ENCODE measurements around the gene SCGB1A1. TPM values are rescaled to one million over a fixed set of nuclear protein-coding genes. Genes with fewer than 3 reads are reported as not detected.

Gene SCGB1A1
- total and polyA plus RNA-seq, 2 of the 13 experiments (the other 11 are each of a cell fraction or from before 2014, with no cell fraction given) = not detected

DNA sequence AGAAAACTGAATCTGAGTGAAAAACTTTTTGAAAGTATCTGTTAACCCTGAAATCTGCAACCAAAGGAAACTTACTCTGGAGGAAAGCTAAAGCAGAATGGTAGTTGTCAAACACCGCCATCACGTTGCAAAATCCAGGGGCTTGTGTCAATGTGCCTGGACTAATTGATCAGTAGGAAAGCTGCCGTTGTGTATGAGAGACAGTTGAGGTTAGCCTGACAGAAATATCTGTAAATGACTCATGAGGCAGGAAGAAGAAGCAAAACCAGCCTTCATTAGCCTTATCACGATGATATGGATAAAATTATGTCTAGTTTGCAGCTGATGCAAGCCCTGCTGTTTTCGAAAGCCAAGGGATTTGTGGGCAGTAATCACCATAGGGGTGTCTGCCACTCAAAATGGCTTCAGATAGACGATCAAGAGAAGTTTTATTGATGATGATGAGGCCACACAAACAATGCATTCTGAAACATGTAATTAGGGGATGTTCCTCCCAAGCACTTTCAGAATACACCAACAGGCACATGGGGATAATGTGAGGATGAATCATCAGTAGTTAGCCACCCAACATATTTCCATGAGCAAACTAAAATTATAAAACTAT, 8.9 kb downstream of the SCGB1A1 start:
- H3K4me1 ChIP-seq (ENCODE audit: insufficient read depth, low read length) = peaks cover 81% of the 10 kb centered on the region
- H3K79me2 ChIP-seq (ENCODE audit: insufficient read depth, low read length) = no peaks in the 10 kb centered on the region
- peak; percentile 27; the same call in 1 of the 2 replicates for TF ChIP-seq SAP130 (CRISPR knock-in tag; IDR thresholded peaks at IDR 0.05; ENCODE audit: low read depth)
- TF ChIP-seq ZNF17 (CRISPR knock-in tag; IDR thresholded peaks at IDR 0.05) = no peak
- peak; percentile 63 for TF ChIP-seq CEBPB (IDR thresholded peaks at IDR 0.05; ENCODE audit: borderline replicate concordance, low read depth, low read length)
- no peak for TF ChIP-seq KAT2B (IDR thresholded peaks at IDR 0.05; ENCODE audit: borderline replicate concordance, low read depth, low read length)
- TF ChIP-seq CEBPG (CRISPR knock-in tag; IDR thresholded peaks at IDR 0.05) = peak; percentile 11; the same call in 1 of the 2 replicates
- TF ChIP-seq ZNF292 (CRISPR knock-in tag; IDR thresholded peaks at IDR 0.05; ENCODE audit: borderline replicate concordance, low read depth) = peak; percentile 40; the same call in 1 of the 2 replicates
- peak; percentile 34; the same call in 1 of the 2 replicates for TF ChIP-seq PAXIP1 (CRISPR knock-in tag; conservative IDR thresholded peaks at IDR 0.05)
- TF ChIP-seq FOSL2 (CRISPR knock-in tag; IDR thresholded peaks at IDR 0.05) = peak; percentile 26; the same call in 1 of the 2 replicates
- peak; percentile 44; the same call in 1 of the 2 replicates for TF ChIP-seq GATAD2A (CRISPR knock-in tag; IDR thresholded peaks at IDR 0.05)
- H3K4me2 ChIP-seq (ENCODE audit: low read depth, low read length) = 0 out of 2 replicates have a peak overlapping the region, but pooled peaks have one; percentile 16
- H3K9ac ChIP-seq (ENCODE audit: insufficient read depth, low read depth, low read length) = peak overlapping the region; percentile 5; the same call in 1 of the 2 replicates
- no peaks in the 10 kb centered on the region for H3K27me3 ChIP-seq (ENCODE audit: control insufficient read depth in 1 of 2, insufficient read depth in 2 of 2, low read length in 2 of 2)
- POLR2A ChIA-PET = interaction anchor here (1.3 to 1.4 kb wide), 2 partner anchors 119 to 164 kb away, joined by 3 to 4 read pairs; partner anchors contain the start of genes AHNAK and TUT1
- no peak overlapping the region for H2AFZ ChIP-seq (ENCODE audit: low read length)
- DNase-seq (ENCODE audit: low spot score) = no peak
- CTCF ChIA-PET (ENCODE audit: low intra/inter-chr PET ratio, low total read pairs) = no interaction called here
- no peaks in the 10 kb centered on the region for H3K9me3 ChIP-seq (ENCODE audit: low read length)
- intact Hi-C loops (cut with micrococcal nuclease; ENCODE audit: unreplicated experiment) = no loop called here
- H3K4me3 ChIP-seq (replicated peaks in 1 of 3; ENCODE audit: insufficient read depth in 1 of 3, low read depth in 2 of 3, low read length in 3 of 3) = no peak overlapping the region
- WGBS (ENCODE audit: low lambda C conversion rate) = 24% methylated on average over 6 of the region's 6 CpGs
- H3K36me3 ChIP-seq (replicated peaks in 1 of 2; ENCODE audit: control insufficient read depth in 1 of 2, insufficient read depth in 2 of 2, low read length in 2 of 2) = no peaks in the 10 kb centered on the region
- in situ Hi-C loops (cut with HindIII; ENCODE audit: extremely low pct_ligation_motif_present, low pct_unique_long_range_greater_than_20kb) = no loop called here
- ATAC-seq = no peak
- H4K20me1 ChIP-seq (ENCODE audit: insufficient read depth, low read length) = no peaks in the 10 kb centered on the region
- FAIRE-seq = no peak
- H3K27ac ChIP-seq (ENCODE audit: extremely low read length, insufficient read depth, low read length) = peak overlapping the region; percentile 30
- BruUV-seq (replicated peaks) = no TSS peak
